NCI-H1694 (cell line): ENCODE data around the gene RB1.
"Not testable (repeated sequence)": the region's sequence is repeated elsewhere in the genome, so short reads cannot be mapped to it uniquely, and the experiment has no call there.

Experiments
- DNase-seq: peaks from one replicate; lab custom pipeline; 2025; lab: John Stamatoyannopoulos, UW

Gene RB1

DNA sequence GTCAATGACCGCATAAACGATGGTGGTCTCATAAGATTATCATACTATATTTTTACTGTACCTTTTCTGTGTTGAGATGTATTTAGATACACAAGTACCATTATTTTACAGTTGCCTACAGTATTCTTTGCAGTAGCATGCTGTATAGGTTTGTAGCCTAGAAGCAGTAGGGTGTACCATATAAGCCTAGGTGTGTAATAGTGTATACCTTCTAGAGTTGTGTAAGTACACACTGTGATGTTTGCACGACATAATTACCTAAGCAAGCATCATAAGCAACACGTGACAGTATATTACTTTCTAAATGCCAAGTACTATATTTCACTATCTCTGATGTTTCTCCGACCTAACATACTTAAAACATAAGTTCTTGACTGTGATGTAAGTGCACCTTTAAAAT lies 106.6 kb downstream of the RB1 start:
- no peak for DNase-seq

DNA sequence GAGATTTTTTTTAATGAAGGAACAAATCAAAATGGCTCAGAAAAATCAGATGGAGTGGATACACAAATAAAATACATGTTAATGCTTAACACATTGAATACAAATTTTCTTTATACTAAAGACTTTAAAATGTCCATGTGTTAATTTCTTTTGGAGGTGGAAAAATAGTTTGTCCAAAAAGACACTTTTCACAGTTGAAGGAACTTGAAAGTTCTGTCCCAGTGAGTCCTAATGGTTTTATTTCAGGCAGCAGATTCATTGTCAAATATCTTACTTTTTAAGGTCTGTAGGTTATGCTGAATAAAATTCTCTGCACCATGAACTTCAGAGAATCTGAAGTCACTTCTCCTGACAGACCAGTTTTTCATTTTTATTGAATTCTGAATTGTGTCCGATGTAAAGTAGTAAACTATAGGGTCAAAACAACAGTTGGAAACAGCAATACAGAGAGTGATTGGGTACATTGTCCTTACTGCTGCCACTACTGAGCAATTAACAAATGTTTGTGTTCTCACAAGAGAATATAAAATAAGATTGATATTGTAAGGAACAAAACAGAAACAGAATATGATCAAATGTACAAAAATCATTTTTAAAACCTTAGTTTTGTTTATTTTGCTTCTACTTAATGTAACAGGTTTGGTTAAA lies 107.7 kb downstream of the RB1 start:
- DNase-seq, result no peak

DNA sequence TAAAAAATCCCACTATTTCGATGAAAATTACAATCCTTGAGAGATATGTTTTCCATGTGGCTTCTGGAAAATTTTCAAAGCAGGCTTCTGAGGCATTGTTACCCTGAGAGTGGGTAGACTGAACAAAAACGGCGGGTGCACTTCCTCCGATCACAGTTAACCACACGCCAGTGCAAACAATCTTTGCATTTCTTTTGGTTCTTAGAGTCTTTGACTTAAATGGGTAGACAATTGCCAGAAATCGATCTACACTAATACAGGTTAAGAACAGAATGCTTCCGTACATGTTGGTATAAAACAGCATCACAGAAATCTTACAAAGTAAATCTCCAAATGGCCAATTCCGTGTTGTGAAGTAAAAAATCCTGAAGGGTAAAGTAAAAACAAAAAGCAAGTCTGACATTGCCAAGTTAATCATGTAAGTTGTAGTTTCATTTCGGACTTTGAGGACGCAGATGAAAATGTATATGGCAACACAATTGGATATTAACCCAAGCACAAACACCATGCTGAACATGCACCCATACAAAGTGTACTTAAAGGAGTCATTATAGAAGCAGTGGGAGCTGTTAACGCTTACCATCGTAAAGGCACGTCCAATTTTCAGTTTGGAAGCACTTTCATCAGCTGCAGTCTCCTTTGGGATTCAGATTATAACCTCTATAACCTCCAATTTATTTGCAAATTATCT lies 108.4 kb downstream of the RB1 start:
- no peak for DNase-seq

DNA sequence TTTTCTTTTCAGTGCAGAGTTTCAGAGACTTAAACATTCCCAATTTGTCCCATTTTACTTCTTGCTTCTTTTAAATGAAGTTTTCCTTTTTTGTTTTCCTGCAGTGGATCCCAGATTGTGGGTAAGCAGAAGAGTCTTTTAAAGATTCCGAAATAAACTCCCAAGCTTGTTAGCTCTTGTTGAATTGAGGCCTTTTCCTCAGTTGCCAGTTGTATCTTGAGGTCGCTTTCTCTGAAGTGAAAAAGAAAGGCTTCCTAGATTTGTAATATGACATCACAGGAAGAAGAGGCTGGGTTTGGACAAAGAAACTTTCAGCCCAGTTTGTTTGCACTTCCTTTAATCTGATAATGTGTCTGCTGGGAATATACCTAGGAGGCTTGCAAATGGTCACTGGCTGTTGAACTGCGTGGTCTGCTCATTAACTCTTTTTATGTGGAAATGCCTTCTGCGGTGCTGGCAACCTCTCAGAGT lies 109.4 kb downstream of the RB1 start, which contains the start of gene LPAR6:
Gene LPAR6, minus strand, starts transcription at position 233 of the 471 bp plus-strand sequence. CDS start 690 bp downstream, outside the sequence.
- DNase-seq, result no peak

DNA sequence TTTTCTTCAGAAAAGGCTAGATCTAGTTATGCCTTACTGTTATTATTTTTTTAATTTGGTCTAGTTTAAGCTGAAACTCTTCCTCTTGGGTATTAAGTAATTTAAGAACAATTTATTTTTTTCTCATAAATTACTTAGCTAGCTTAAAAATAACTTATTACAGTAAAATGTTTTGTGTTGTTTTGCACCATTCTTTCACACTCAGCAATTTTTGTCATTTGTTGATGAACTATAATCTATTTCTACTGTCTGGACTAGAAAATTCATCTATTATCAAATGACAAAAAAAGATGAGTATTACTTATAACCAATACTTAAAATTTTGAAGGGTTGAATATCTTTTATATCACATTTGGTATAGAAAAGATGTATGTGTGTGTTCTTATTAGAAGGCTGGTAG lies 111.0 kb downstream of the RB1 start:
- DNase-seq, result no peak

DNA sequence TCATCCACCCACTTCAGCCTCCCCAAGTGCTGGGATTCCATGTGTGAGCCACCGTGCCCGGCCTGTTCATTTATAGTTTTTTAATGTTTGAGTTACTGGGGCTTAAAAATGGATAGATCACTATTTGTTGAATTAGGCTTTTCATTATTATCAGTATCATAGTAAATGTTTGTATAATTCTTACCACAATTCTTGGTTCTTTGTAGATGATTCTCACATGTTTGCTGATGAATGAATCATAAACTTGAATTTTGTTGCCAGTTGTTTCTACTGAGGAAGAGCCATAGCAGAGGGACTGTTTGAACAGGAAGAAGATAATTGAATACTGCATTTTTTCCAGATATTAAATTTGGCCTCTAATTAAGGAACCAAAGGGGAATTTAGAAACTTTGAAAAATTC lies 112.0 kb downstream of the RB1 start:
- no peak for DNase-seq

DNA sequence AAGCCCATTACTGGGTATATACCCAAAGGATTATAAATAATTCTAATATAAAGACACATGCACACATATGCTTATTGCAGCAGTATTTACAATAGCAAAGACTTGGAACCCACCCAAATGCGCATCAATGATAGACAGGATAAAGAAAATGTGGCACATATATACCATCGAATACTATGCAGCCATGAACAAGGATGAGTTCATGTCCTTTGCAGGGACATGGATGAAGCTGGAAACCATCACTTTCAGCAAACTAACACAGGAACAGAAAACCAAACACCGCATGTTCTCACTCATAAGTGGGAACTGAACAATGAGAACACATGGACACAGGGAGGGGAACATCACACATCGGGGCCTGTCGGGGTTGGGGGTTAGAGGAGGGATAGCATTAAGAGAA lies 118.5 kb downstream of the RB1 start:
- DNase-seq, result not testable (repeated sequence)

DNA sequence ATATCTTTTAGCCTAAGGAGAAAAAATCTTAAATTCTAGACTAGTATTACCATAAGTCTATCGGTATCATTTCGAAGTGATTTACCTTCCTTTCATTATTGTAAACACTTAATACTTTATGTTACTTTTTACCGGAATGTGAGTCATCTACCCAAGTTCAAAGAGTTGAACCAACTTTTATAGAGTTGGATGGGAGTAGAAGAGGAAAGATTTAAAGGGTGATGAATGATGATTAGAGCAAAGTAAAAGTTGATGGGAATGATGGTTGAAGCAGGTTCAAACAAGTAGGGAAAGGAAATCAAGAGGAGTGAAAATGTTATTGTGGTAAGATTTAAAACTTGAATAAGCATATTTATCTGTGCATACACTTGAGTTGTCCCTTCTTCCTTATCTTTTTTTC lies 120.7 kb downstream of the RB1 start:
- no peak for DNase-seq

DNA sequence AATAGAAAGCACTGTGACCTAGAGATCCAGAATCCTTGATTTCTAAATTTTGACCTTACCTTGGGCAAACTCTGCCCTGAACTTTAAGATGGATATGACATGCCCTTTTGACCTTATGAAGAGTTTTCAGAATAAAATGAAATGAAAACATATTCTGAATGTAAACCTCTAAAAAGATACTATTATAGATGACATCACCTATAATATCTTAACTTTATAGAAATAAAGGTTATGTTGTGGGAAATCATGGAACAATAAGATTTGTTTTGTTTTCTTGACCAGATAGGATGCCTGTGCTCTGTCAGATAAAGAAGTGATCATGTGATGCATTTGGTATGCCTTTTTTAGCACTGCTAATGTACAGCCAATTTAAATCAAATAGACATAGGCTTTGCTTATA lies 122.5 kb downstream of the RB1 start:
- no peak for DNase-seq

DNA sequence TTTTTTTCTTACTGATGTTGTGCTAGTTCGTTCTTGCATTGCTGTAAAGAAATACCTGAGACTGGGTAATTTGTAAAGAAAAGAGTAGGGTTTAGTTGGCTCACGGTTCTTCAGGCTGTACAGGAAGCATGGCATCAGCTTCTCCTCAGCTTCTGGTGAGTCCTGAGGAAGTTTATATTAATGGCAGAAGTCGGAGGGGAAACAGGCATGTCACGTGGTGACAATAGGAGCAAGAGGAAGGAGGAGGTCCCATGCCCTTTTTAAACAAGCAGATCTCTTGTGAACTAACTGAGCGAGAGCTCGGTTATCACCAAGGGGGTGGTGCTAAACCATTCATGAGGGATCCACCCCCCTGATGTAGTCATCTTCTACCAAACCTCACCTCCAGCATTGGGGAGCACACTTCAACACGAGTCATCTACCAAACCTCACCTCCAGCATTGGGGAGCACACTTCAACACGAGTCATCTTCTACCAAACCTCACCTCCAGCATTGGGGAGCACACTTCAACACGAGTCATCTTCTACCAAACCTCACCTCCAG lies 123.3 kb downstream of the RB1 start:
- DNase-seq, result not testable (repeated sequence)

DNA sequence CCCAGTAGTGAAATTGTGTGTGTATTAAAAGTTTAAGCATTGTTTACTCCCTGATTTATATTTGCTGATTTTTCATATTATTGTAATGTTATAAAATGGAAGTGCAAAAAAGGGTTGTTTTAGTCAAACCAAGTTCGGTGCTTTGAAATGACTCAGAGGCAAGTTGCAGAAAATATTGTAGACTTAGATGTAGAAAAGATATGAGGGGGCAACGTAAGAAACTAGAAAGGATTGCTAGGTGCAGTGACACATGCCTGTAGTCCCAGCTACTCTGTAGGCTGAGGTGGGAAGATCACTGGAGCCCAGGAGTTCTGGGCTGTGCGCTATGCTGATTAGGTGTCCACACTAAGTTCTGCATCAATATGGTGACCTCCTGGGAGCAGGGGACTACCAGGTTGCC lies 125.5 kb downstream of the RB1 start:
- DNase-seq, result no peak

DNA sequence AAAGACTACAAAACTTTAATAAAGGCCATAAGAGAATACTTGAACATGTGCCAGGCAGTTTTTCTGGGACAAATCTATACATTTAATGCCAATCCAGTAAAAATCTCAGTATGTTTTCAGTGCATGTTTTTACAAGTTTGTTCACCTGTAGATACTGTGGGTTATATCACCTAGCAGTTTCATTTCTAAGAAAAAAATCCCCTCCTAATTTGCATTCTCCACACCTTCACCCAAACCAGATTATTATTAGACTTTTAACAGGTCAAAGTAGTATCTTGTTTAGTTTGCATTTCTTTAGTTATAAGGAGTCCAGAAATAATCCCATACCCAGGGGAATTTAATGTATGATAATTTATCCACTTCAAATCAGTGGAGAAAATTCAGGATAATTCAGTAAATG lies 126.3 kb downstream of the RB1 start:
- no peak for DNase-seq

DNA sequence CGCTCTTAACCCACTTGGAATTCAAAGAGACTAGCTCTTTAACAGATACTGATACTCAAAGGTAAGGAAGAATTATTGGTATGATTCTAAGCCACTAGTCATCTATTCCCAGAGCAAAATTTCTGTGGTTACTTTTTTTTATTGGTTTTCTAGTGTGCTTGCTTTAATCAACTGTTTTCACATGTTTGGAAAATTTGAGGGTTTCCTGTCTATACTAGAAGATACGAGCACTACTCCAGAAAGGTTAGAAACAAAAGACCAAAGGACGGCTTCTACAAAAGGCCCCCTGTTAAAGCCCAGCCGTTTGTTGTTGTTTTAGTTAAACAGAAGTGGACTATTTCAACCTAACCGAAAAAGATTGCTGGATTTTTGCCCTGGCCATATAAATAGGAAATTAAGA lies 127.9 kb downstream of the RB1 start:
- no peak for DNase-seq

DNA sequence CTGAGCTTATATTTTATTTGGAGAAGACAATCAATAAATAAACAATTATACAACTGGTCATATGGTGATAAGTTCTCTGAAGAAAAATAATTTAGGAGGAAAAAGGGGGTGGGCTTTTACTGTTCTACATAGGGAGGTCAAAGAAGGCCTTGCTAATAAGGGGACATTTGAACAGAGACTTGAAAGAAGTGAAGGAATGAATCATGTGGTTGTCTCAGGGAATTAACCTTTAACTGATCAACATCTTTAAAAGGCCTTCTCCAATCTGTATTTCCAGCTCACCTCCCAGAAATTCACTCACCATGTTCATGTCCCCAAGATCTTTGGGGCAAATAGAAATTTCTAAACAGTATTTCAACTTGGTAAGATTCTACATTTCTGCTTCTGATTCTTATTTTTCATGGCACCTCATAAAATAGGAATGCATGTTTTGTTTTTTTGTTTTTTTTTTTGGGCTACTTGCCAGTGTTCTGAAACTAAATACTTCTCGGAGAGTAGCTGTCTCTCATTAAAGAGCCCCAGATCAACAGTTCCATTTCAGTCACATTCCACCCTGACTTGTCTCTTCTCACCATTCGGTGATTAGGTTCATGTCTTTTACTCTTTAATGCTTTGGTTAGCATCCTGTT lies 128.6 kb downstream of the RB1 start:
- DNase-seq, result no peak

DNA sequence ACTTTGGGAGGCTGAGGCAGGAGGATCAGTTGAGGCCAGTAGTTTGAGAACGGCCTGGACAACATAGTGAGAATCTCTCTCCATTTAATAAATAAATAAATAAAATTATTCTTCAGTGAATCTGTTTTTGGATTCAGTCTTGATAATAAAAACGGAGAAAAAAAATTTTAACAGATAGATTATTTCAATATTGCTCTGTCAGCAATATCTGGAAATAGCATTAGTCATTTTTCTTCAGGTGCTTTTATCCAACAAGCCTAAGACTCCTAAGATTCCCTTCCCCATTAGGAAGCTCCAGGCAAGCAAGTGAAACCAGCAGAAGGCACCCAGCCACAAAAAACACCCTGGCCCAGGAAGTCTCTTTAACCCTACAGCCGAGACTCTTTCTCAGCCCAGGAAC lies 130.6 kb downstream of the RB1 start:
- DNase-seq, result no peak

DNA sequence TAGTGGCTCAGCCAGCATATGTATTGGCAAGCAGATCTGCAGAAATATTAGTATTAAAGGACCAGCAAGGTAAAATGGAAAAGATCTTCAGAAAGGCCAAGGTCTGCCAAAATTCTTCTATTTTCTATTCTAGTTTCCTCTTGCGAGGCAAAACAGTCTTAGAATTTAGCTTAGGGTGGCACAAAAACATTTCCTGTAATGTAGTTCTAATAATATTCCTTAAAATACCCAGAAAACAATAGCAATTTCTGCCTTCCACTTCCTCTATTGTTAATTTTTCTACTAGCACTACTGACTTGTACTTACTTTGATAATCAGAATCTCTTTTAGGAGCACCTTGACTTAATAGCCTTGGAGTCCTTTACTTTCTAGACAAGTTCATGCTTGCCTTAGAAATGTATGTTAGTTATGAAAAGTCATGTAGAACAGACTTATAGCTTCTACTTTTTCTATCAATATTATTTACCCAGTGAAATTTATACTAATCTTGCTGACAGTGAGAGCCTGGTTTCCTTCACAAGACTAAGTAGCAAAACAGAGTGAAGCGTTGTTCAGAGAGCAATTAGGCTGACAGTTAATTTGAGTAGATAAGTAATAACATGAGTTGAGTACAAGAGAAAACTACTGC lies 133.2 kb downstream of the RB1 start:
- no peak for DNase-seq

DNA sequence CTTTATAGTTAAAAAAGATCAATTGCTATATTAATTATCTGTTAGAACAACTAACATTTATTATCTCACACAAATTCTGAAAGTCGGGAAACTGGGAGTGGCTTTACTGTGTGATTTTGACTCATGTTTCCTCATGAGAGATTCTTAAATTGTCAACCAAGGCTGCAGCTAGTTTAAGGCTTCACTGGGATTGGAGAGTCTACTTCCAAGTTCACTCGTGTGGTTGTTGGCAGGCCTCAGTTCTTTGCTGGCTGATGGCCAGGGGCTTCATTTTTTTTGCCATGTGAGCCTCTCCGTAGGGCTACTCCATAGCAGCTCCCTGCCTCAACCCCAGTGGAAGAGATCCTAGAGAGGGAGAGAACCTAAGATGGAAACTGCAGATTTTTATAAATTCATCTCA lies 133.8 kb downstream of the RB1 start:
- no peak for DNase-seq

DNA sequence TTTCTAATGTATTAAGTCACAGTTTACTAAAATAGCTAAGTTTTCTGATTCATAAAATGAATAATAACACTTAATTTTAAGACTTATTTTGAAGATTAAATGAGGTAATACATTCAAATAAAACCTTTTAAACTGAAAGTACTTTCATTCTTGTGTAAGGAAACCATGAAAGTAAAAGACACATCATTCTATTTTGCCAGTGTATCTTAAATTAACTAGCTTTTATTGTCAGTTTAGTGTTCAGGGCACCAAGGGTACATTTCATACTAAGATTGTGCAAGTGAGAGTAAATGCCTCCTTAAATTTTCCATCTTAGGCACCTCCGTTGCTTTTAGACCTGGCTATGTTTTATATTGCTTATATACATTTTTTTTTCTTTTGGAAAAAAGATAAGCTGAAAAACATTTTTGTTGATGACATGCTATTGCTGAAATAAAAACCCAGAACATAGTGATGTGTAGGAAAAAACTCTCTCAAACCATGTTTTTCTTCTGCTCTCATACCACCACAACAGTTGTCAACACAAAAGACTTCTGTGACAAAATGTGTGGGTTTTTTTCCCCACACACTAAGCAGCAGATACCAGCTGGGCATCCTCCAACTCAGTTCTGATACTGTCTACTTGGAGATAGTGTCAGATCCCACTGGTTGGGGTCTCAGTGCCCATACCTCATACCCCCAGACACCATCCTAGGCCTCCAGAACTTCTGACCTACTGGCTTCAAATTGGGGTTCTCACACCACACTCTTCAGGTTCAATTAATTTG lies 140.1 kb downstream of the RB1 start:
- no peak for DNase-seq

DNA sequence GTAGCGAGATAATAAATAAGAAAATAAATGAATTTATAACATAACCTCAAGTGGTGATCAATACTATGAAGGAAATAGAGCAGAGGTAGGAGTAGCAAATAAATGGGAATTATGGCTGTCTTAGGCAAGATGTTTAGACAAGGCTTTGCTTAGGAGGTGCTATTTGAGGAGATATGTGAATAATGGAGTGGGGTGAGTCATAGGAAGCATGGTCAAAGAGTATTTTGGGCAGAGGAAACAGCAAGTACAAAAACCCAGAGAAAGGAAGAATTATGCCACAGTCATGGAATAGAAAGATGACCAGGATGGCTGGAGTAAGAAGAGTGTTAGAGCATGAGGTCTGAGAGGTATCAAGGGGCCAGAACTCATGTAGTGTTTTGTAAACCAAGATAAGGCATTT lies 142.9 kb downstream of the RB1 start:
- DNase-seq, result no peak

DNA sequence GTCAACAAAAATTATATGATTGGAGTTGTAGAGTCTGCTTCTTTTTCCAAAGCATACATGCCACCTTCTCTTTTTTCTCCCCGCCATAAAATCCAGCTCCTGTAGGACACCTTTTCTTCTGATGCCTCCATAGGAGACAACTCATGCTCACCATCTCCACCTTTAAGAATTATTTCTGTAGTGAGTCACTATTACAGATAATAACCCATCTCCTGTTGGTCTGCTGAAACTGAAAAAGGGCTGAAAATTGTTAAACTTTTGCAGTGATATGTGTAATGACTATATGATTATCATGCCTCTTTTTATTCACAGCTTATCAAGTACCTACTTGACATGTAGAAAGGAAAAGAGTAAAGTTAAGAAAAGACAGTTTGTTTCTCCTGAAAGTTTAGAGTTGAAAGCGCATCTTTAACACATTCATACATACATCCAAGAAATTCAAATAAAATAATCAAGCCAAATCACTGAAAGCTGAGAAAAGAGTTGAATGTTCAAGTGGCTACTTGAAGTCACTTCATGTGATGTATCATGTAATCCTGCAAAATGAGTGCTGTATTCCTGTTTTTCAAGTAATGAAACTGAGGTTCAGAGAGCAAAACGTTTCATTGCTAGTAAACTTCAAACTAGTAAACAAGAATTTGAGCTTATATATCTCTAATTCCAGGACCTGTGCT lies 144.9 kb downstream of the RB1 start:
- no peak for DNase-seq

DNA sequence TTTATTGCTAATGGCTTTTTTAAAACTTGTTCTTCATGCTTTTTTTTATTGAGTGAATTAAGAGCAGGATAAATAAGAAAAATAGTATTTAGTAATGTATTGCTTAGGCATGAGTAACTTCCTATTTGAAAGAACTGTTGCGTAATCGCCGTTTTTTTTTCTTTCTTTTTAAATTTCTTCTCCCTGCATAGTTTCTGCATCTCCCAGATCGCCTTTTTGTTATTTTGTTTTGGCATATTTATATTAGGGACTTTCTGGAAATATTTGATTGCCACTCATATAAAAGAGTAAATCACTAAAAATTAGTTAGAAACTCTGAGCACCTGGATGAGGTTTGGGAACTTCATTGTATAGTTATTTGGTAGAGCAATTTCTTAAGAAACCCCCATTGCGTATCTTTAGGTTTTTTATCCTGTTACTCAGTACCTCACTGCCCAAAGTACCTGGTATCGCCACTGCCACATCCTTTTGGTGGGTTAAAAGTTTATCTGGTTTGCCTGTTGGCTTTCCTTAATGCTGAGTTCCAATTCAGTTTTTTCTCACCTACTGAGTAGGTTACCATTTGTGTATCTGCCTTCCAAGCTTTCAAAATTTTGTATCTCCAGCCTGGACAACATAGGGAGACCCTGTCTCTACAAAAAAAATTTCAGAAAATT lies 145.5 kb downstream of the RB1 start:
- DNase-seq, result no peak
